ENCODE measurements around the gene KIAA0513.

Gene KIAA0513

GRCh38 chr16:85058909-85059308 lies 31.3 kb downstream of the KIAA0513 start:
- DNase-seq, result no peak
- Histone ChIP-seq H3K9me3 (no peaks in the 10 kb centered on the region), H3K4me1 (peaks cover 6% of the 10 kb centered on the region; the same call in 1 of the 2 replicates), H3K4me3 (ENCODE audit: low read depth, low read length) (no peak overlapping the region), H3K36me3 (no peaks in the 10 kb centered on the region), H3K27me3 (no peaks in the 10 kb centered on the region)
- no peak for TF ChIP-seq CTCF (IDR thresholded peaks at IDR 0.05; ENCODE audit: low read depth, low read length)

DNA sequence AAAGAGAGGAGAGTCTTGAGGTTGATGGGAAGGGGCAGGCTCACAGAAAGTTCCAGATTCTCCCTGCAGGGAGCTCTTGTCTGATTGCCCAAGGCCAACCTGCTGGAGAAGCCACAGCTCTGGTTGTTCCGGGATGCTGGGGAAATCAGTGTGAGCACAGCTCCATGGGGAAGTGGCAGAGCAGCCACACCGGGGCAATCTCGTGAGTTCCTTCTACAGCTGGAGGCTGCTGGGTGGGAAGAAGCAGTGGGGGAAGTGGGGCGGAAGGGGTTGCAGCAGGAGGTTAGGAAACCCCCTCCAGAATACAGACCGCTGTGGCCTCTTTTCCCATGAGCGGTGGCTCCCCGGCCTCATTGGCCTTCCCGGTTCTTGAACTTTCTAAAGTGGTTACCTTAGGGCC lies 34.0 kb downstream of the KIAA0513 start:
- no peaks in the 10 kb centered on the region for H3K4me1 ChIP-seq
- no peaks in the 10 kb centered on the region for H3K27me3 ChIP-seq
- DNase-seq, result no peak
- H3K9me3 ChIP-seq, result no peaks in the 10 kb centered on the region
- no peaks in the 10 kb centered on the region for H3K36me3 ChIP-seq
- H3K4me3 ChIP-seq (ENCODE audit: low read depth, low read length), result no peak overlapping the region
- no peak for TF ChIP-seq CTCF (IDR thresholded peaks at IDR 0.05; ENCODE audit: low read depth, low read length)

DNA sequence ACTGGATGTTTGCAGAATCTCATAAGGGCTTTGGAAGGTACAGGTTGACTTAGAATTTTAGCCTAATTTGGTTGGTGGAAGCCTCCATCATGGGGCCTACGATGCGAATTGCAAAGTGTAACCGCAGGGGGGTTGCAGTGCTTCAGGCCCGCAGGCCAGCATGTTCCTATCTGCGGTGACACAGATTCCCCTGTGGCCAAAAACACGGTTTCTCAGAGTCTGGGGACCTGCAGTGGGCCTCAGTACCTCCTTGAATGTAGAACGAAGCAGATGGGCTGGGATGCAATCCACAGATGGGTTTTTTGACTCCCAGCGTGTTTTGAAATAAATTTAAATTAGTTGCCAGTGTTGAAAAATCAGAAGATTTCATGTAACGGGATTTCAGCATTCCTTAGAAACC lies 34.7 kb downstream of the KIAA0513 start:
- DNase-seq, result no peak
- TF ChIP-seq CTCF (IDR thresholded peaks at IDR 0.05; ENCODE audit: low read depth, low read length), result no peak
- H3K4me1 ChIP-seq, result no peaks in the 10 kb centered on the region
- no peaks in the 10 kb centered on the region for H3K36me3 ChIP-seq
- no peak overlapping the region for H3K4me3 ChIP-seq (ENCODE audit: low read depth, low read length)
- no peaks in the 10 kb centered on the region for H3K9me3 ChIP-seq
- H3K27me3 ChIP-seq, result no peaks in the 10 kb centered on the region

DNA sequence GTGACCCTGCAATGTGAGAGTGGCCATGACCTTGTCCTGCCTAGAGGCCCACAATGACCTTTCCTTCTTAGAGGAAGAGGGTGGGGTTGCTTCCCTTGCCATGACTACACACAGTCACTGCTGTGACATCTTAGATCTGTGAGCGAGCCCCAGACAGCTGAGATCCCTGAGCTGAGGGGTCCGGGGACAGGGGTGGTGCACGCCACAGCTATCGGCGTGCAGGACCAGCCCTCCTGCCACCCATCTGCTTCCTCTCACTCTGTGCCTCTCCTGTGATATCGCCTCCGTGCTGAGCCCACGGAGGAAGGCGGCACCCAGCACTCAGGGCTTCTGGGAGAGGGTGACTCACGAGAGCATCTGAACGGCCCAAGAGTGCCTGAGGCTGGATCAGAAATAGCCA lies 35.2 kb downstream of the KIAA0513 start:
- Histone ChIP-seq H3K9me3 (no peaks in the 10 kb centered on the region), H3K27me3 (no peaks in the 10 kb centered on the region), H3K4me1 (no peaks in the 10 kb centered on the region), H3K36me3 (no peaks in the 10 kb centered on the region), H3K4me3 (ENCODE audit: low read depth, low read length) (no peak overlapping the region)
- no peak for DNase-seq
- TF ChIP-seq CTCF (IDR thresholded peaks at IDR 0.05; ENCODE audit: low read depth, low read length), result no peak

GRCh38 chr16:85064186-85064585 lies 36.6 kb downstream of the KIAA0513 start:
- no peaks in the 10 kb centered on the region for H3K4me1 ChIP-seq
- H3K27me3 ChIP-seq, result no peaks in the 10 kb centered on the region
- no peaks in the 10 kb centered on the region for H3K36me3 ChIP-seq
- TF ChIP-seq CTCF (IDR thresholded peaks at IDR 0.05; ENCODE audit: low read depth, low read length), result no peak
- no peaks in the 10 kb centered on the region for H3K9me3 ChIP-seq
- no peak for DNase-seq
- no peak overlapping the region for H3K4me3 ChIP-seq (ENCODE audit: low read depth, low read length)

DNA sequence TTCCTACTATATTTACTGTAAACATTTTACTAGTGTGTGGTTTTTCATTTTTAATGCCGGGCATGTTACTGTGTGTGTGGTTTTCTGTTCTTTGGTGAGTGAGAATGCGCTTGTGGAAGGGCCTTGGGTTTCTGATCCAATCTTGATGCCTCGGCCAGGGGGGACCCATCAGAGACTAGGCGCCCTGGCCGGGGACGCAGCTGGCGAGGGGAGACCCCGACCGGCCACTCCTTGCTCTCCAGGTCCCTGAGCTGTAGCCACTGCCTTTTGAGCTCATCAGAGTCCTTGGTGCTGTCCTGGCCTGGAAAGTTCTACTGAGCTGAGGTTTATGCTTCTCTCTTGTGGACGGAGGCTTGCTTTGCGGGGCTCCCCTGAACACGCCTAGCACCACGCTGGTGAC lies 37.5 kb downstream of the KIAA0513 start:
- Histone ChIP-seq H3K27me3 (no peaks in the 10 kb centered on the region), H3K4me3 (ENCODE audit: low read depth, low read length) (no peak overlapping the region), H3K9me3 (no peaks in the 10 kb centered on the region), H3K4me1 (no peaks in the 10 kb centered on the region), H3K36me3 (no peaks in the 10 kb centered on the region)
- no peak for DNase-seq
- TF ChIP-seq CTCF (IDR thresholded peaks at IDR 0.05; ENCODE audit: low read depth, low read length), result no peak
